OCI-LY3 (cell line): ENCODE results near the gene PI4K2B.

Experiments used
- H2AFZ ChIP-seq: fragments of 200-600, 300-600 bp; shearing (Covaris generic); 2 replicates; pipeline ENCODE4 v1.6.0; 2014; ENCODE audit warnings: antibody characterized with exemption, low read depth, low read length
- H3K27ac ChIP-seq: fragments of 200-600, 300-600 bp; sonication (generic); 2 replicates; pipeline ENCODE4 v1.5.1; 2014; ENCODE audit warnings: mild to moderate bottlenecking, low read length, moderate library complexity, mixed read lengths
- H3K27me3 ChIP-seq: fragments of 200-600, 300-600 bp; sonication (generic); 2 replicates; pipeline ENCODE4 v1.6.1; 2014; ENCODE audit warnings: low read depth, low read length, mixed read lengths
- H3K36me3 ChIP-seq: fragments of 200-600, 300-600 bp; sonication (generic); replicated peaks from 2 replicates; pipeline ENCODE3; 2014; ENCODE audit warnings: low read depth, low read length, mixed read lengths
- H3K4me1 ChIP-seq: fragments of 300-600, 200-600 bp; sonication (generic); 2 replicates; pipeline ENCODE4 v1.6.1; 2014; ENCODE audit warnings: low read length, mixed read lengths
- H3K4me2 ChIP-seq: fragments of 200-600, 300-600 bp; sonication (generic); 2 replicates; pipeline ENCODE4 v1.6.1; 2014; ENCODE audit warnings: low read length, mixed read lengths
- H3K4me3 ChIP-seq: fragments of 300-600, 200-600 bp; sonication (generic); 2 replicates; pipeline ENCODE4 v1.5.1; 2014; ENCODE audit warnings: antibody characterized with exemption, mild to moderate bottlenecking, low read length, moderate library complexity
- H3K79me2 ChIP-seq: fragments of 300-600, 200-600 bp; shearing (Covaris generic); 2 replicates; pipeline ENCODE4 v1.6.1; 2014; ENCODE audit warnings: mild to moderate bottlenecking, low read length, mixed read lengths
- H3K9ac ChIP-seq: fragments of 300-600, 200-600 bp; shearing (Covaris generic); 2 replicates; pipeline ENCODE4 v1.6.0; 2014; ENCODE audit warnings: mild to moderate bottlenecking, low read length, moderate library complexity
- H3K9me3 ChIP-seq: fragments of 200-600, 300-600 bp; shearing (Covaris generic); 2 replicates; pipeline ENCODE4 v1.6.1; 2014; ENCODE audit warnings: low read length, mixed read lengths; ENCODE audit not compliant: insufficient read depth
- H4K20me1 ChIP-seq: fragments of 200-600, 300-600 bp; sonication (generic); 2 replicates; pipeline ENCODE4 v1.6.1; 2016; ENCODE audit warnings: low read length, mixed read lengths; ENCODE audit not compliant: insufficient read depth
- CTCF ChIP-seq: fragments of 200-600, 300-600 bp; sonication (generic); IDR thresholded peaks from 2 replicates; pipeline ENCODE4 v1.5.1; 2014; ENCODE audit warnings: antibody characterized with exemption, low read length, low read depth
- EZH2phosphoT487 ChIP-seq: fragments of 200-600 bp; shearing (Covaris generic); IDR thresholded peaks from 2 replicates; pipeline ENCODE4 v1.6.1; 2018; ENCODE audit warnings: antibody characterized with exemption, mixed run types, low read depth

PI4K2B gene

GRCh38 chr4:25207997-25208396, 25.8 kb upstream of the PI4K2B start:
- H3K9me3 ChIP-seq, result no peaks in the 10 kb centered on the region
- no peak overlapping the region for H3K9ac ChIP-seq
- no peak overlapping the region for H2AFZ ChIP-seq
- no peak overlapping the region for H3K27ac ChIP-seq
- no peaks in the 10 kb centered on the region for H3K36me3 ChIP-seq
- no peaks in the 10 kb centered on the region for H3K79me2 ChIP-seq
- no peak overlapping the region for H3K4me2 ChIP-seq
- no peaks in the 10 kb centered on the region for H3K27me3 ChIP-seq
- H3K4me3 ChIP-seq, result no peak overlapping the region
- no peaks in the 10 kb centered on the region for H3K4me1 ChIP-seq
- TF ChIP-seq EZH2phosphoT487, result no peak
- TF ChIP-seq CTCF, result no peak
- H4K20me1 ChIP-seq, result no peaks in the 10 kb centered on the region

DNA sequence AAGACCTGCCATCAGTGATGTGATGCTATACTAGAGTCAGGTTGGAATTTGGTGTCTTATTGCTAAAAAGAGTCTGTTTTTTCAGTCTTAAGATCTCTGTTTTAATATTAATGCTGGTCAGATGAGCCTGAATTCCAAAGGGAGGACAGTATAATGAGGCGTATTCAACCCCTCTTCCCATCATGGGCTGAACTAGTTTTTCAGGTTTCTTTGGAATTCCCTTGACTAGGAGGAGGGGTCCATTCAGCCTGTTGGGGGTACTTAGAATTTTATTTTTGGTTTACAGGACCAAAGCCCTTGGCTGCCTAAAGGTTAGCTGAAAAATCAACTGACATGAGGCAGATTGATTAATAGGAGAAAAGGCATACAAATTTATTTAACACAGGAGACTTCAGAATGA, 24.1 kb upstream of the PI4K2B start:
- no peaks in the 10 kb centered on the region for H3K36me3 ChIP-seq
- no peak overlapping the region for H3K4me2 ChIP-seq
- no peak overlapping the region for H3K27ac ChIP-seq
- H3K79me2 ChIP-seq, result no peaks in the 10 kb centered on the region
- H2AFZ ChIP-seq, result no peak overlapping the region
- H3K4me3 ChIP-seq, result no peak overlapping the region
- H3K4me1 ChIP-seq, result no peaks in the 10 kb centered on the region
- H4K20me1 ChIP-seq, result no peaks in the 10 kb centered on the region
- TF ChIP-seq CTCF (no peak), EZH2phosphoT487 (no peak)
- H3K9ac ChIP-seq, result no peak overlapping the region
- H3K27me3 ChIP-seq, result no peaks in the 10 kb centered on the region
- no peaks in the 10 kb centered on the region for H3K9me3 ChIP-seq

GRCh38 chr4:25211721-25212120, 22.1 kb upstream of the PI4K2B start:
- Histone ChIP-seq H3K27ac (no peak overlapping the region), H3K4me1 (no peaks in the 10 kb centered on the region), H2AFZ (no peak overlapping the region), H3K4me3 (no peak overlapping the region), H3K9ac (no peak overlapping the region), H3K4me2 (no peak overlapping the region), H3K27me3 (no peaks in the 10 kb centered on the region), H3K9me3 (no peaks in the 10 kb centered on the region), H3K79me2 (no peaks in the 10 kb centered on the region), H3K36me3 (no peaks in the 10 kb centered on the region), H4K20me1 (no peaks in the 10 kb centered on the region)
- TF ChIP-seq EZH2phosphoT487 (no peak), CTCF (no peak)

DNA sequence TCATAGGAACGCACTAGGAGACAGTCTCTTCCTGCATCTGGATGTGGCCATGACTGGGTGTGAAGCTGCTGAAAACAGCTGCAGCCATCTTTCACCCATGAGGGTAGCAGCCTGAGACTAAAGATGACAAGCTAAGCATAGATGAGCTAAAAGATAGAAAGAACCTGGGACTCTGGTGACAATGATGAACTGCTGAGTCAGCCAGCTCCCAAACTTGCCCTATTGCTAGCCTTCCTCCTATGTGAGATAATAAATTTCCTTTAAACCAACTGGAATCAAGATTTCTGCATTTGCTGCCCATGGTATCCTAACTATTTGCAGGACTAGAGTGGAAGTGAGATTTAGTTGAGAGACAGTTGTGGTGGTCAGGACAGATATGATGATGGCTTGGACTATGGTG, 21.0 kb upstream of the PI4K2B start:
- TF ChIP-seq CTCF (no peak), EZH2phosphoT487 (no peak)
- Histone ChIP-seq H3K9me3 (no peaks in the 10 kb centered on the region), H3K4me1 (no peaks in the 10 kb centered on the region)

More for the DNA sequence above, 21.0 kb upstream of the PI4K2B start:
- no peak overlapping the region for H3K9ac ChIP-seq
- H3K4me2 ChIP-seq, result no peak overlapping the region
- no peaks in the 10 kb centered on the region for H4K20me1 ChIP-seq
- H3K27ac ChIP-seq, result no peak overlapping the region
- H3K79me2 ChIP-seq, result no peaks in the 10 kb centered on the region
- H2AFZ ChIP-seq, result no peak overlapping the region
- H3K4me3 ChIP-seq, result no peak overlapping the region
- no peaks in the 10 kb centered on the region for H3K36me3 ChIP-seq
- H3K27me3 ChIP-seq, result no peaks in the 10 kb centered on the region
